Measurements from ENCODE around the gene ZNF14.
"Not testable (repeated sequence)": the region's sequence is repeated elsewhere in the genome, so short reads cannot be mapped to it uniquely, and the experiment has no call there.

ZNF14 gene

GRCh38 chr19:19746286-19747213, 13.6 kb upstream of the ZNF14 start:
- DNase-seq: no peak

- DNase-seq: no peak
Observed at GRCh38 chr19:19745496-19746285, 12.8 kb upstream of the ZNF14 start.

- no peak for DNase-seq
Observed at GRCh38 chr19:19744641-19745040, 11.7 kb upstream of the ZNF14 start.

GRCh38 chr19:19743921-19744320, 11.0 kb upstream of the ZNF14 start:
- DNase-seq: not testable (repeated sequence)

GRCh38 chr19:19743176-19743575, 10.3 kb upstream of the ZNF14 start:
- no peak for DNase-seq

GRCh38 chr19:19742773-19743172, 9.9 kb upstream of the ZNF14 start:
- DNase-seq: no peak

GRCh38 chr19:19741184-19741583, 8.3 kb upstream of the ZNF14 start:
- no peak for DNase-seq

- no peak for DNase-seq
Observed at GRCh38 chr19:19740755-19741154, 7.8 kb upstream of the ZNF14 start.

GRCh38 chr19:19738564-19738963, 5.7 kb upstream of the ZNF14 start:
- no peak for DNase-seq

GRCh38 chr19:19737559-19738332, 4.8 kb upstream of the ZNF14 start:
- DNase-seq: no peak

GRCh38 chr19:19721896-19722295, 11.0 kb downstream of the ZNF14 start:
- no peak for DNase-seq

- DNase-seq: no peak
Observed at GRCh38 chr19:19719798-19720197, 13.1 kb downstream of the ZNF14 start.

- DNase-seq: no peak
Observed at GRCh38 chr19:19711934-19712828, 20.7 kb downstream of the ZNF14 start.

GRCh38 chr19:19711306-19711933, 21.5 kb downstream of the ZNF14 start:
- no peak for DNase-seq

- no peak for DNase-seq
Observed at GRCh38 chr19:19710506-19710905, 22.4 kb downstream of the ZNF14 start.

- no peak for DNase-seq
Observed at GRCh38 chr19:19704836-19705235, 28.1 kb downstream of the ZNF14 start.

GRCh38 chr19:19700493-19700892, 32.4 kb downstream of the ZNF14 start:
- DNase-seq: not testable (repeated sequence)

GRCh38 chr19:19697589-19697988, 35.3 kb downstream of the ZNF14 start:
- DNase-seq: no peak

- DNase-seq: no peak
Observed at GRCh38 chr19:19696386-19696785, 36.5 kb downstream of the ZNF14 start.

- DNase-seq: no peak
Observed at GRCh38 chr19:19691683-19692082, 41.2 kb downstream of the ZNF14 start.

GRCh38 chr19:19689023-19689422, 43.9 kb downstream of the ZNF14 start:
- not testable (repeated sequence) for DNase-seq

- no peak for DNase-seq
Observed at GRCh38 chr19:19687090-19687489, 45.8 kb downstream of the ZNF14 start.
